Stimulated activated CD4-positive, alpha-beta T cell treated with anti-CD3 and anti-CD28 coated beads, Interleukin-4, amount 100 ng/mL, for 48 hours (primary cell): ENCODE data around the gene FRMD4B.
"Not testable (repeated sequence)": the region's sequence is repeated elsewhere in the genome, so short reads cannot be mapped to it uniquely, and the experiment has no call there.

Source experiments
- DNase-seq, 2 donors: peaks; one replicate each; pipeline ENCODE4 v3.0.0-alpha.2; 2020; ENCODE audit warnings: low read depth in 2 of 2

The FRMD4B gene

GRCh38 chr3:69244039-69244438 lies 141.8 kb downstream of the FRMD4B start:
- no peak for DNase-seq

GRCh38 chr3:69241769-69242168 lies 144.1 kb downstream of the FRMD4B start:
- no peak for DNase-seq

GRCh38 chr3:69240651-69241568 lies 145.0 kb downstream of the FRMD4B start:
- no peak for DNase-seq

GRCh38 chr3:69239063-69239462 lies 146.8 kb downstream of the FRMD4B start:
- DNase-seq: no peak

- no peak for DNase-seq
Measured at GRCh38 chr3:69236812-69237707, 148.8 kb downstream of the FRMD4B start.

GRCh38 chr3:69235882-69236281 lies 150.0 kb downstream of the FRMD4B start:
- DNase-seq: no peak

GRCh38 chr3:69235227-69235626 lies 150.7 kb downstream of the FRMD4B start:
- not testable (repeated sequence) for DNase-seq

GRCh38 chr3:69232482-69232881 lies 153.4 kb downstream of the FRMD4B start:
- no peak for DNase-seq

GRCh38 chr3:69231929-69232440 lies 153.9 kb downstream of the FRMD4B start:
- DNase-seq: no peak

- no peak for DNase-seq
Measured at GRCh38 chr3:69226071-69226470, 159.8 kb downstream of the FRMD4B start.

GRCh38 chr3:69219101-69219708 lies 166.7 kb downstream of the FRMD4B start:
- DNase-seq: no peak

- no peak for DNase-seq
Measured at GRCh38 chr3:69218079-69218478, 167.8 kb downstream of the FRMD4B start.

GRCh38 chr3:69216981-69217380 lies 168.9 kb downstream of the FRMD4B start:
- DNase-seq: no peak

GRCh38 chr3:69214241-69214640 lies 171.6 kb downstream of the FRMD4B start:
- no peak for DNase-seq

- DNase-seq: no peak
Measured at GRCh38 chr3:69212411-69213160, 173.3 kb downstream of the FRMD4B start.

GRCh38 chr3:69210068-69210730 lies 175.7 kb downstream of the FRMD4B start:
- no peak for DNase-seq

- DNase-seq: no peak
Measured at GRCh38 chr3:69209413-69209812, 176.5 kb downstream of the FRMD4B start.

- no peak for DNase-seq
Measured at GRCh38 chr3:69207031-69207430, 178.9 kb downstream of the FRMD4B start.

GRCh38 chr3:69205385-69205784 lies 180.5 kb downstream of the FRMD4B start:
- DNase-seq: no peak

GRCh38 chr3:69204315-69204957 lies 181.5 kb downstream of the FRMD4B start:
- DNase-seq: peak; percentile 29 to 54
